Esophagus muscularis mucosa (tissue), 4 donors: Measurements from ENCODE around the gene SPATA13. TPM values are rescaled to one million over a fixed set of nuclear protein-coding genes. Genes with fewer than 3 reads are reported as not detected.

Experiments
- DNase-seq: peaks from one replicate; pipeline ENCODE4 v3.0.0-alpha.2; 2017; ENCODE audit errors: extremely low spot score
- H3K27ac ChIP-seq, 4 donors: fragments of 200-600 bp; sonication (generic); replicated peaks in 1 of 4; 1 replicate in 3 of 4; 2 replicates in 1 of 4; pipeline ENCODE4 v1.5.1; 2016 to 2019; ENCODE audit warnings: mild to moderate bottlenecking in 1 of 4
- H3K27me3 ChIP-seq, 4 donors: fragments of 200-600 bp; sonication (generic); one replicate each; pipeline versions ENCODE4 v1.5.1 to v1.6.0; 2016 to 2019
- H3K36me3 ChIP-seq, 4 donors: fragments of 200-600 bp; sonication (generic); one replicate each; pipeline ENCODE4 v1.5.1; 2016 to 2019
- H3K4me1 ChIP-seq, 4 donors: fragments of 200-600 bp; sonication (generic); one replicate each; pipeline ENCODE4 v1.5.1; 2016 to 2019
- H3K4me3 ChIP-seq, 4 donors: fragments of 200-600 bp; sonication (generic); 1 replicate in 2 of 4; 2 replicates in 2 of 4; pipeline ENCODE4 v1.5.1; 2016 to 2019; ENCODE audit warnings: mild to moderate bottlenecking in 4 of 4, moderate library complexity in 1 of 4
- H3K9me3 ChIP-seq, 4 donors: fragments of 200-600 bp; sonication (generic); 1 replicate in 3 of 4; 2 replicates in 1 of 4; pipeline ENCODE4 v1.5.1; 2016 to 2019
- EP300 ChIP-seq: sonication (generic); formaldehyde crosslinking; IDR thresholded peaks from one replicate; pipeline ENCODE4 v1.6.1; 2017; ENCODE audit warnings: antibody characterized with exemption
- POLR2A ChIP-seq: fragments of 450-650 bp; IDR thresholded peaks from one replicate; pipeline ENCODE4 v1.6.1; 2017; ENCODE audit warnings: antibody characterized with exemption, moderate library complexity, mild to moderate bottlenecking, low read depth
- POLR2AphosphoS5 ChIP-seq, 2 donors: sonication (generic); formaldehyde crosslinking; IDR thresholded peaks; one replicate each; pipeline ENCODE4 v1.6.1; 2017; ENCODE audit warnings: antibody characterized with exemption in 2 of 2
- WGBS: methylation state at CpG from one replicate; pipeline ENCODE4 v1.1.5; 2018; 5-methylcytosine and 5-hydroxymethylcytosine counted together
- intact Hi-C: fragments of 100-400 bp; cut with DNase I; formaldehyde crosslinking; loops from one replicate; pipeline ENCODE4 v1.15.1; 2023
- total RNA-seq, 4 donors: library from RNA; depleted of rRNA; stranded (reverse); fragments of >200 nt; gene quantifications; one replicate each; pipeline versions ENCODE4 v1.1.0 to v1.2.1, GENCODE V29; 2016
- TF ChIP-seq, protein P1 (sequence below), 3 experiments: fragments of 200-600 bp in 2 of 3; fragments of 450-650 bp in 1 of 3; sonication (generic) in 2 of 3; IDR thresholded peaks; one replicate each; pipeline ENCODE4 v1.5.1; 2017 to 2019; ENCODE audit warnings: antibody characterized with exemption in 3 of 3, mild to moderate bottlenecking in 2 of 3, moderate library complexity in 1 of 3

SPATA13 gene
- total RNA-seq, 4 donors from 2014 or later = 9.1 to 21.6 (median 17.1) TPM

DNA sequence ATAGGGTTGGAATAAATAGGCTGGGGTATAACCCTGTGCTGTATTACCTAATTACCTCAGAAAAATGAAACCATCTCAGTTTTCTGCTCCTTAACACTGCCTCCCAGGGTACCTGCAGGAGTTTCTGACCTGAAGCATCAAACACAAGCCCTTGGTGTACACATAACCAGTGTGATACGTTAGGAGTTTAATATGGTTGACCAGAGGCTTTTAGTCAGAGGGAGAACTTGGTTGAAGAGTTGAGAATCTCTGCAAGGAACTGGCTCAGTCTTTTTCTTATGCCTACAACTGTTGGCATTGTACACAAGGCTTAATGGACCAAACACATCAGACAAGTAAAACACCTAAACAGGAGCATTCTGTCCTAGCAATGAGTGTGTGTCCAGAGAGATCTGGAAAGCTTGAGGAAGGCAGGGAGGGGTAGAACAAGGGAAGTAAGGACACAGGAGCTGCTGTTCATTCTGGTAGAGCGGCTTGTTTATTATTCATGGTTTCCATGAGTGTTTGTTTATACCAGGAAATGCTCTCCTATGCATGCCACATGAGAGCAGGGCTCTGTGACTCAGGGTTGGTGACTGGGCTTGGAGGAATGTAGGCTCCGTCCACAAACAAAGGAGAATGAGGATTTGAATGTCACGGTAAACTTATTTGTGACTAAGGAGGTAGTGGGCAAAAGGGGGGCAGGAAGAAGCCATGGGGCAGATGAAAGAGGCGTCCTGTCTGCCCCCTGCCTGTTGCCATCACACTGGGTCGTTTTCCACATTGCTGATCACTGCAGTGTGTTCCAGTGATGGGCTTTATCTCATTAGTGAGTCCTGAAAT, 11.9 kb upstream of the SPATA13 start:
- no peak for TF ChIP-seq POLR2A
- TF ChIP-seq, protein P1, sequence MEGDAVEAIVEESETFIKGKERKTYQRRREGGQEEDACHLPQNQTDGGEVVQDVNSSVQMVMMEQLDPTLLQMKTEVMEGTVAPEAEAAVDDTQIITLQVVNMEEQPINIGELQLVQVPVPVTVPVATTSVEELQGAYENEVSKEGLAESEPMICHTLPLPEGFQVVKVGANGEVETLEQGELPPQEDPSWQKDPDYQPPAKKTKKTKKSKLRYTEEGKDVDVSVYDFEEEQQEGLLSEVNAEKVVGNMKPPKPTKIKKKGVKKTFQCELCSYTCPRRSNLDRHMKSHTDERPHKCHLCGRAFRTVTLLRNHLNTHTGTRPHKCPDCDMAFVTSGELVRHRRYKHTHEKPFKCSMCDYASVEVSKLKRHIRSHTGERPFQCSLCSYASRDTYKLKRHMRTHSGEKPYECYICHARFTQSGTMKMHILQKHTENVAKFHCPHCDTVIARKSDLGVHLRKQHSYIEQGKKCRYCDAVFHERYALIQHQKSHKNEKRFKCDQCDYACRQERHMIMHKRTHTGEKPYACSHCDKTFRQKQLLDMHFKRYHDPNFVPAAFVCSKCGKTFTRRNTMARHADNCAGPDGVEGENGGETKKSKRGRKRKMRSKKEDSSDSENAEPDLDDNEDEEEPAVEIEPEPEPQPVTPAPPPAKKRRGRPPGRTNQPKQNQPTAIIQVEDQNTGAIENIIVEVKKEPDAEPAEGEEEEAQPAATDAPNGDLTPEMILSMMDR (IDR thresholded peaks at IDR 0.05) = no peak
- TF ChIP-seq POLR2AphosphoS5 (IDR thresholded peaks at IDR 0.05) = peak; percentile 41 to 60
- peak; percentile 13 for TF ChIP-seq EP300
- H3K27me3 ChIP-seq = no peaks in the 10 kb centered on the region
- intact Hi-C loops = no loop called here
- no peaks in the 10 kb centered on the region for H3K36me3 ChIP-seq
- H3K27ac ChIP-seq = peak overlapping the region; percentile 3 to 44 (median 16)
- H3K4me1 ChIP-seq = peaks cover 0 to 14% (median 8%) of the 10 kb centered on the region in 4 donors
- H3K4me3 ChIP-seq = no peak overlapping the region
- WGBS = 41% methylated on average over 6 of the region's 6 CpGs
- H3K9me3 ChIP-seq = no peaks in the 10 kb centered on the region
- no peak for DNase-seq

DNA sequence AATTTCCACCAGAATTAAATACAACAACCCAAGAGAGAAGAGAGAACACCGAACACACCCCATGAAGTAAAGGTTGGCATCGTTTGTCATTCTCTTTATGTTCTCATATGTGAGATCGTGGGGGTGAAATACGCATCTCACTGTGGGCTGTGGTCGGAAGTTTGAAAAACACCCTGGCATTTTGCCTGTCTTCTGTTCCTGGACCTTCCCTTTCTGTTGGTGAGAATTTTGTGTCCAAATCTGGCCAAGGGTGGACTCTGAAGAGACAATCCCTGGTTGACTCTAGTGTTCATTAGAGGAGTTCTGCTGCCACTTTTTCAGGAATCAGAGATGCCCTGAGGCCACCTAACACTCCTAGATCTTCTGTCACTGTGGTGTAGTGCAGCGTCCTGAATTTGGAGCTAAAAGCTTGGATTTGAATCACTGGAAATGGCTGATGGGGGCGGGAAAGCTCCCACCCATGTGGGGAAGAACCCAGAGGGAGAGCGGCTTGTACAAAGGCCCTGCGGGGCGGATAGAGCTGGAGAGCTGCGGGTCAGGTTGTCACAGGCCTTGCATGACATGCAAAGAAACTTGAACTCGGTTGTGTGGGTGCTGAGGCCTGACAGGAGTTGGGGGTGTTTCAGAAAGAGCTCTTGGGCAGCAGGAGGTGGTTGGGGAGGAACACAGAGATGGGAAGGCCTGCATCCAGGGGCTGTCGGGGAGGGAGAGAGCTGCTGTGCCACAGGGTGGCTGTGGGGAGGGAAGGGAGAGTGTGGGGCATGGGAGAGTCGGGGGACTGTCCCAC, 11.1 kb upstream of the SPATA13 start:
- H3K4me1 ChIP-seq = peaks cover 0 to 14% (median 8%) of the 10 kb centered on the region in 4 donors
- no peaks in the 10 kb centered on the region for H3K27me3 ChIP-seq
- intact Hi-C loops = loop anchor here (10.0 kb wide), 1 partner anchor 95 kb away; no protein-coding TSS in a partner anchor
- peak overlapping the region in 3 of 4 donors; percentile 10 to 44 (median 23) for H3K27ac ChIP-seq
- TF ChIP-seq EP300 = no peak
- TF ChIP-seq POLR2AphosphoS5 (IDR thresholded peaks at IDR 0.05) = no peak
- TF ChIP-seq, protein P1 (IDR thresholded peaks at IDR 0.05) = no peak
- no peak for TF ChIP-seq POLR2A
- no peaks in the 10 kb centered on the region for H3K36me3 ChIP-seq
- no peaks in the 10 kb centered on the region for H3K9me3 ChIP-seq
- H3K4me3 ChIP-seq = no peak overlapping the region
- DNase-seq = no peak
- WGBS = 83% methylated on average over 14 of the region's 14 CpGs

DNA sequence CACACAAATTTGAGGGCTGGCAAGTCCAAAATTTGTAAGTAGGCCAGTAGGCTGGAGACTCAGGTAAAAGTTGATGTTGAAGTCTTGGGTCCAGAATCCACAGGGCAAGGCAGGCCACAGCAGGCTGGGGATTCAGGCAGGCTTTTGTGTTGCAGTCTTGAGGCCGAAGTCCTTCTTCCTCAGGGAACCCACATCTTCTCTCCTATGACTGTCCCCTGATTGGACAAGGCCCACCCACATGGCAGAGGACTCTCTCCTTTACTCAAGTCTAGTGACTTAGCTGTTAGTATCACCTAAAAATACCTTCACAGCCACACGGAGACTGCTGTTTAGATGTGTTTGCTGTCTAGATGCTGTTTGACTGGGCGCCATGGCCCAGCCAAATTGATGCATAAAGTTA, 9.9 kb upstream of the SPATA13 start:
- Histone ChIP-seq H3K4me3 (no peak overlapping the region), H3K36me3 (no peaks in the 10 kb centered on the region), H3K4me1 (peaks cover 0 to 14% (median 8%) of the 10 kb centered on the region in 4 donors), H3K27me3 (no peaks in the 10 kb centered on the region), H3K27ac (no peak overlapping the region), H3K9me3 (no peaks in the 10 kb centered on the region)
- WGBS = 90% methylated on average over 3 of the region's 3 CpGs
- intact Hi-C loops = loop anchor here (10.0 kb wide), 1 partner anchor 96 kb away; no protein-coding TSS in a partner anchor
- no peak for DNase-seq
- TF ChIP-seq EP300 = no peak
- TF ChIP-seq POLR2A = no peak
- TF ChIP-seq, protein P1 (IDR thresholded peaks at IDR 0.05) = no peak
- TF ChIP-seq POLR2AphosphoS5 (IDR thresholded peaks at IDR 0.05) = no peak

DNA sequence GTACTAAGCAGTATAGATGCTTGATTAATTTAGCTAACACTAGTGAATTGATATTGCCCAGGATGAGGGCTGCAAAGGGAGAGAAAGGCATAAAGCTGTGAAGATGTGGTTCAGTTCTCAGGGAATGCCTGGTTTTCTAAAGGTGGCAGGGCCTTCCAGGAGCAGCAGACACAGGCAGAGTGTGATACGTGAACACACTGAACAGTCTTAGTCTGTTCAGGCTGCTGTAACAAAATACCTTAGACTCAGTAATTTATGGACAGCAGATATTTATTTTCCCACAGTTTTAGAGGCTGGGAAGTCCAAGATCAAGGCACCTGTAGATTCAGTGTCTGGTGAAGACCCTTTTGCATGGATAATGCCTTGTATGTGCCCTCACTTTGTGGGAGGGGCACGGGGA, 8.7 kb upstream of the SPATA13 start:
- WGBS = 95% methylated on average over 2 of the region's 2 CpGs
- Histone ChIP-seq H3K4me1 (peaks cover 0 to 14% (median 8%) of the 10 kb centered on the region in 4 donors), H3K9me3 (no peaks in the 10 kb centered on the region), H3K27me3 (no peaks in the 10 kb centered on the region), H3K4me3 (no peak overlapping the region), H3K27ac (no peak overlapping the region), H3K36me3 (no peaks in the 10 kb centered on the region)
- no peak for DNase-seq
- TF ChIP-seq POLR2A (no peak), EP300 (no peak), POLR2AphosphoS5 (IDR thresholded peaks at IDR 0.05) (no peak)
- TF ChIP-seq, protein P1 (IDR thresholded peaks at IDR 0.05) = no peak
- intact Hi-C loops = loop anchor here (10.0 kb wide), 1 partner anchor 97 kb away; no protein-coding TSS in a partner anchor
